ENCODE data around the gene IFRD1. TPM values are rescaled to one million over a fixed set of nuclear protein-coding genes. Genes with fewer than 3 reads are reported as not detected.

The IFRD1 gene
- total RNA-seq, 4 donors from 2014 or later: 78.5 to 85.1 (median 80.4) TPM

DNA sequence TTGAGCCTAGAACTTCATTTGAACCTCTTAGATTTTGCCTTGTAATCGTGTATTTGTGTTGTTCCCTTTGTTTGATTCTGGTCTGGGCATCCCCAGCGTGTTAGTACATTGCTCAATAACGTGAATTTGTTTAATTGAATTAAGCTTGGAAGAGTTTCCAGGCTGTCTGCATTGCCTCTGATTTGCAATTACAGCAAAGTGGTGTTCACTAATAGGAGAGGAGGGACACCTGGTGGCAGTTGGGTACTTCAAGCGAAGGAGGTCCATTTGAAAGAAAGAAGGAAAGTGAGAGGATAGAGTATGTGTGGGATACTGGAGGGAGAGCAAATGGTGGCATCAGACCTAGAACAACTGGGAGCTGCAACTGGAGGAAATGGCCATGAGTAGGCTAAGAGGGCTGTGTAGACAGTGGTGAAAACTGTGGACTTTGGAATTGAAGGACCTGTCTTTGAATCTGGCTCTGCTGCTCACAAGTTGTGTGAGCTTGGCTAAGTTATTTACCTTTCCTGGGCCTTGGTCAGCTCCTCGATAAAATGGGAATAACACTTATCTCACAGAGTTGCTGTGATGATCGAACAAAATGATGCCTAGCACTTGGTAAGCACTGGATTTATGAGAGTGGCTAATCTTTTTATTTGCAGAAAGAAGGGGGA is 45.7 kb downstream of the IFRD1 start:
- DNase-seq (ENCODE audit: low spot score) (no peak), ATAC-seq (ENCODE audit: low FRiP score) (no peak)
- TF ChIP-seq, protein P1, sequence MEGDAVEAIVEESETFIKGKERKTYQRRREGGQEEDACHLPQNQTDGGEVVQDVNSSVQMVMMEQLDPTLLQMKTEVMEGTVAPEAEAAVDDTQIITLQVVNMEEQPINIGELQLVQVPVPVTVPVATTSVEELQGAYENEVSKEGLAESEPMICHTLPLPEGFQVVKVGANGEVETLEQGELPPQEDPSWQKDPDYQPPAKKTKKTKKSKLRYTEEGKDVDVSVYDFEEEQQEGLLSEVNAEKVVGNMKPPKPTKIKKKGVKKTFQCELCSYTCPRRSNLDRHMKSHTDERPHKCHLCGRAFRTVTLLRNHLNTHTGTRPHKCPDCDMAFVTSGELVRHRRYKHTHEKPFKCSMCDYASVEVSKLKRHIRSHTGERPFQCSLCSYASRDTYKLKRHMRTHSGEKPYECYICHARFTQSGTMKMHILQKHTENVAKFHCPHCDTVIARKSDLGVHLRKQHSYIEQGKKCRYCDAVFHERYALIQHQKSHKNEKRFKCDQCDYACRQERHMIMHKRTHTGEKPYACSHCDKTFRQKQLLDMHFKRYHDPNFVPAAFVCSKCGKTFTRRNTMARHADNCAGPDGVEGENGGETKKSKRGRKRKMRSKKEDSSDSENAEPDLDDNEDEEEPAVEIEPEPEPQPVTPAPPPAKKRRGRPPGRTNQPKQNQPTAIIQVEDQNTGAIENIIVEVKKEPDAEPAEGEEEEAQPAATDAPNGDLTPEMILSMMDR (IDR thresholded peaks at IDR 0.05): no peak

DNA sequence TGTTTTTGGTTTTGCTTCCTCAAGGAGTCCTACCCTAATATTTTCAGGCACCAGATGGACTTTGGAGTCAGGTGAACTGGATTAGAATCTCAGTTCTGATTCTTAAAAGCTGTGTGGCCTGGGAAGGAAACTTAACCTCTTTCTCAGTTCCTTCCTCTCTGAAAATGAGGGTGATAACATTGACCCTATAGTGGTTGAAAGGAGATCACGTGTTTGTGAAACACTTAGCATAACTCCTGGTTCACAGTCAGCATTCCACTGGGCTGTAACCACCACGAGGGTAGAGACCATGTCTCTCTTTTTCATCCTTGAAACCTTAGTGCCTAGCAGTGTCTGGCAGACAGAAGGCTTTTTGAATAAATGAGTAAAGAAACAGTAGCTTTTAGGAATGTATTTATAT is 47.2 kb downstream of the IFRD1 start:
- ATAC-seq (ENCODE audit: low FRiP score) (no peak), DNase-seq (ENCODE audit: low spot score) (no peak)
- TF ChIP-seq, protein P1 (IDR thresholded peaks at IDR 0.05): no peak

DNA sequence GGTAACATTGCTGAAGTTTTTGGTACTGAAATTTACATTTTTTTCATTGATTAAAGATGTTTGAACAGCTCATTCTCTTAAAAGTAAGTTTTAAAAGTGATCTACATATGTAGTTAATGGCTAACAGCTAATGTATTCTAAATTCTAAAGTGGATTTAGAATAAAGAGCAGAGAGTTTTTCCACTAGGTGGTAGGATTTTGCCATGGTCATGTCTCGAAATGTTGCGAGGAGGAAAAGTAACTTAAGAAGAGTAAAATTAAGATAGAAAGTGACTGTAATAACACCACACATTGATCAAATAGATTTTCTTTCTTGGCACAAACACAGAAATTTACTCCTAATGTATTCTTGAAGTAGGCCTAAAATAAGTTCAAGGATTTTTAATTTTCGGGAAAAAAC is 50.4 kb downstream of the IFRD1 start:
- ATAC-seq (ENCODE audit: low FRiP score): no peak
- TF ChIP-seq, protein P1 (IDR thresholded peaks at IDR 0.05): no peak

DNA sequence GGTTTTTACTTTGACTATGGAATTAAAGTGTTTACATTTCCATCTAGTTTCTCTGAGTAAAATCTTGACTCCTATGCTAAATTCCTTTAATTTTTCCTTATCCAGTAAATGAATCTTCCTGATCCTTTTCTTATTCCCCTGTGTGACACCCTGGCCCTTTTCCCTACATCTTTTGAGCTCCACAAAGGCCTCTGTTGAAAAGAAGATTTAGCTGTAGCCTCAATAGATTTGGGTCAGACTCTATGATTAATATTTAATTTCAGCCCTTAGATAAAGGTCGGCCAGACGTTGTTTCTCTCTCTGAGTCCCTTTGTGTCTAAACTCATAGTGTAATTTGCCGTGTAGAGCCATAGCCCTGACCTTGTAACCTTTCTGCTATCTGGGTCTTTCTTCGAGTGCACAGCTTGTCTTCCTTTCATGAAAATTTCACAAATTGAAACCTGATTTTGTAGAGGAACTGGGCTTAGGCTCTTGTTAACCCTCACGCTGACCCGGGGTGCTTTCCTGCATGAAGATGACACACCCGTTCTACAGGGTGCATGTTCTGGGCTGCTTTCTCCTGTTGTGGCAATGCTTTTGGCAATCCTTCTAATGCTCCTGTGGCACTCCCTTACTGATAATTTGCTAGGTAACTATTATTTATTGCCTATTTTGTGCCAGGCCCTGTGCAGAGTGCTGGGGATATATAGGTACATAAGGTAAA is 51.7 kb downstream of the IFRD1 start:
- TF ChIP-seq, protein P1 (IDR thresholded peaks at IDR 0.05): no peak
- no peak for DNase-seq (ENCODE audit: low spot score)
- ATAC-seq (ENCODE audit: low FRiP score): no peak

More for the DNA sequence above, 50.4 kb downstream of the IFRD1 start:
- DNase-seq (ENCODE audit: low spot score): no peak

DNA sequence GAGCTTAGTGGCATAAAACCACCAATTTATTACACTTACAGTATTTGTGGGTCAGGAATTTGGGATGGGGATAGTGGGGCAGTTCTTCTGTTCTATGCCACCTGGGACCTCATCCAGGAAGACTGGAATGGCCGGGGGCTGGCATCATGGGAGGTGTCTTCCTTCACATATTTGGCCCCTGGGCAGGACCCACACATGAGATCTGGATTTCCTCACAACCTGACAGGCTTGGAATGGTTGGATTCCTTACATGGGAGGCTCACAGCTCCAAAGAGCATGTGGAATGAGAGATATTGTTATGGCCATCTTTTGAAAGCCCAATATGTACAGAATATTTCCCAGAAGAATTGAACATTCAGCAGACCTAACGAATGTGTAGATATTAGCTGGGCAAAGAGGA is 52.4 kb downstream of the IFRD1 start:
- DNase-seq (ENCODE audit: low spot score) (no peak), ATAC-seq (ENCODE audit: low FRiP score) (no peak)
- TF ChIP-seq, protein P1 (IDR thresholded peaks at IDR 0.05): no peak

GRCh38 chr7:112503361-112503972 is 53.2 kb downstream of the IFRD1 start:
- TF ChIP-seq, protein P1 (IDR thresholded peaks at IDR 0.05): no peak
- ATAC-seq (ENCODE audit: low FRiP score): no peak
- DNase-seq (ENCODE audit: low spot score): no peak
